IPS DF 6.9 (cell line): ENCODE measurements around the gene CCL19.

Experiments used
- DNase-seq: peaks from one replicate; pipeline ENCODE4 v3.0.0-alpha.2; 2013; ENCODE audit warnings: low read depth, low spot score
- H3K27ac ChIP-seq: one replicate; pipeline ENCODE4 v1.5.1; 2013; ENCODE audit warnings: low read length, control low read depth
- H3K27me3 ChIP-seq: 2 replicates; pipeline ENCODE4 v1.6.1; 2013; ENCODE audit warnings: mild to moderate bottlenecking, low read length; ENCODE audit not compliant: control insufficient read depth, insufficient read depth
- H3K36me3 ChIP-seq: 2 replicates; pipeline ENCODE4 v1.6.1; 2013; ENCODE audit warnings: low read length; ENCODE audit not compliant: control insufficient read depth, insufficient read depth
- H3K4me1 ChIP-seq: 2 replicates; pipeline ENCODE4 v1.6.1; 2013; ENCODE audit warnings: low read length; ENCODE audit not compliant: control insufficient read depth, insufficient read depth
- H3K4me3 ChIP-seq: 2 replicates; pipeline ENCODE4 v1.5.1; 2013; ENCODE audit warnings: mild to moderate bottlenecking, low read length
- H3K9me3 ChIP-seq: 2 replicates; pipeline ENCODE4 v1.6.1; 2013; ENCODE audit warnings: low read length, inconsistent platforms; ENCODE audit not compliant: control insufficient read depth, insufficient read depth
- WGBS: extraction: QIAGEN DNeasy Blood & Tissue Kit; methylation state at CpG from one replicate; pipeline ENCODE4 v1.1.7; 2013; ENCODE audit warnings: mixed read lengths, missing lambda C conversion rate; ENCODE audit not compliant: insufficient read length, insufficient coverage; 5-methylcytosine and 5-hydroxymethylcytosine counted together

The CCL19 gene

DNA sequence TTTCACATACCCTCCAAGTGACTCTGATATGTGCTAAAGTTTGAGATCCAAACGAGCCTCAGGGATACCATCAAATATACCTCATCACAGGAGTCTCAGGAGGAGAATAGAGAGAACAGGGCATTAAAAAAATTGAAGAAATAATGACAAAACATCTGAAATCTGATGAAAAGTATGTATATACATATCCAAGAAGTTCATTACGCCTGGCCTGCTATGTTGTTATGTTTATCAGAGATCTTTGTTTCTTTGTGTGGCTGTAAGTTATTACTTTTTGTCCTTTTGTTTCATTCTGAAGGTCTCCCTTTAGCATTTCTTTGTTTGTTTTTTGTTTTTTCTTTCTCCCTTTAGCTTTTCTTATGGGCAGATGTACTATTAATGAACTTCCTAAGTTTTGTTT lies 2.5 kb upstream of the CCL19 start:
- no peak for DNase-seq
- Histone ChIP-seq H3K36me3 (no peaks in the 10 kb centered on the region), H3K4me1 (no peaks in the 10 kb centered on the region), H3K27me3 (no peaks in the 10 kb centered on the region), H3K4me3 (no peak overlapping the region), H3K27ac (no peak overlapping the region), H3K9me3 (no peaks in the 10 kb centered on the region)
- no CpG with 5 or more reads among the region's 2 CpGs for WGBS

DNA sequence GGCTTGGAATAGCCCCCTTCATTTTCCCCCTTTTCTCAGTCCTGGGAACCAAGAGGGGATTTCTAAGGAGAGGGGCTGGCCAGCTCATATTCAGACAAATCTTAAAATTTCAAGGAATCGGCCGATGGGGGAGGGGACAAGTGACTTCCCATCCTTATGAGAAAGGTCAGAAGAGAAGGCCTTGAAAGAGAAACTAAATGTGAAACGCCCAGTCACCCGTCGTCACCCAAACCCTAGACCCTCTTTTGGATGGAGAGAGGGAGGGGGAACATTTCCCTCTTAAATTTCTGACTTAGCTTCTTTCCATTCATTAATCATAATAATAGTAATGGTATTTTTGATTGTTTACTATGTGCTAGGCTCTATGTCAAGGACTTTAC lies 850 bp upstream of the CCL19 start:
- Histone ChIP-seq H3K36me3 (no peaks in the 10 kb centered on the region), H3K27me3 (no peaks in the 10 kb centered on the region), H3K4me3 (no peak overlapping the region), H3K27ac (no peak overlapping the region), H3K4me1 (peaks cover 1% of the 10 kb centered on the region; the same call in 1 of the 2 replicates), H3K9me3 (no peaks in the 10 kb centered on the region)
- WGBS: no CpG with 5 or more reads among the region's 5 CpGs
- DNase-seq: no peak

- Histone ChIP-seq H3K27ac (no peak overlapping the region), H3K27me3 (no peaks in the 10 kb centered on the region), H3K4me1 (peaks cover 3% of the 10 kb centered on the region; the same call in 1 of the 2 replicates), H3K4me3 (no peak overlapping the region), H3K9me3 (no peaks in the 10 kb centered on the region), H3K36me3 (no peaks in the 10 kb centered on the region)
- WGBS: no CpG with 5 or more reads among the region's 8 CpGs
- DNase-seq: no peak
These were observed 1.6 kb downstream of the CCL19 start for GRCh38 chr9:34689512-34689911.

DNA sequence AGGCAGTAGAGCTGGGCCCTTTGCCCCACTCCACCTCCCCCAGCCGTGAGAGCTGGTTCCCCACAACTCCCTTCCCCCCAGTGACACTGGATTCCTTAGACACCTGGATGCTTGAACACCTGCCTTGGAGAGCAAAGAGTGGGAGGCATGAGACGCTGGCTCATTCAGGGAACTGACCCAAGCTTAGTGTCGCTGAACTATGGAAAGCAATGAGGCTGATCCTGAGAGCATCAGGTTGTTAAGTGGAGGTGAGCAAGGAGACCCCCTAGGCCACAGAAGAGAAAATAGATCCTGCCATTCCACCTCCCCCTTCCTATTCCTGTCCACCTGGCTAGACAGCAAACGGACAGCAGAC lies 2.0 kb downstream of the CCL19 start:
- no peak overlapping the region for H3K27ac ChIP-seq
- peaks cover 3% of the 10 kb centered on the region; the same call in 1 of the 2 replicates for H3K4me1 ChIP-seq
- no peaks in the 10 kb centered on the region for H3K36me3 ChIP-seq
- no peaks in the 10 kb centered on the region for H3K27me3 ChIP-seq
- H3K4me3 ChIP-seq: no peak overlapping the region
- no CpG with 5 or more reads among the region's 4 CpGs for WGBS
- DNase-seq: no peak
- H3K9me3 ChIP-seq: no peaks in the 10 kb centered on the region

- WGBS: no CpG with 5 or more reads among the region's 5 CpGs
- Histone ChIP-seq H3K27ac (no peak overlapping the region), H3K4me1 (peaks cover 3% of the 10 kb centered on the region; the same call in 1 of the 2 replicates)
These were observed 2.6 kb downstream of the CCL19 start for GRCh38 chr9:34688329-34689115.

GRCh38 chr9:34687276-34688030 lies 3.6 kb downstream of the CCL19 start:
- no CpG with 5 or more reads among the region's 10 CpGs for WGBS
- H3K4me3 ChIP-seq: no peak overlapping the region

More at GRCh38 chr9:34688329-34689115, 2.6 kb downstream of the CCL19 start:
- Histone ChIP-seq H3K27me3 (no peaks in the 10 kb centered on the region), H3K4me3 (no peak overlapping the region), H3K36me3 (no peaks in the 10 kb centered on the region), H3K9me3 (no peaks in the 10 kb centered on the region)
- DNase-seq: no peak

DNA sequence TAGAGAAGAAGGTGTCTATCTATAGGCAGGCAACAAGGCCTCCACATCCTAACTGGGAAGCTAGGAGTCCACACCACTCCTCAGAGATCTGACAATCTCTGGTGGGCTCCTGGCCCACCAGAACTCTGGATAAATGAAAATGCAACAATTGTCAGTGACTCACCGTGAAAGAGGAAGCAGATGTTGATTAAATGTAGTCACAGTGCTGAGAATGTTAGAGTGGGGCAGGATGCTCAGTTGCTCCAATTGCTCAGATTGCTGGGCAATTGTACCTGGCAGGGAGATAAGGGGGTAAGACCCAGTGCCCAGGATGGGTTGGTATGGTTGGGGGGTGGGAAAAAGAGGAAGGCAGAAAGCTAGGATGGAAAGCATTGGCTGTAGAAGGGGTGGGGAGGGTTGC lies 4.3 kb downstream of the CCL19 start:
- no peaks in the 10 kb centered on the region for H3K27me3 ChIP-seq
- H3K4me1 ChIP-seq: peaks cover 3% of the 10 kb centered on the region; the same call in 1 of the 2 replicates
- H3K36me3 ChIP-seq: no peaks in the 10 kb centered on the region
- H3K27ac ChIP-seq: no peak overlapping the region
- no peak for DNase-seq
- no peaks in the 10 kb centered on the region for H3K9me3 ChIP-seq
- H3K4me3 ChIP-seq: no peak overlapping the region
- no CpG with 5 or more reads among the region's 1 CpG for WGBS

More at GRCh38 chr9:34687276-34688030, 3.6 kb downstream of the CCL19 start:
- Histone ChIP-seq H3K9me3 (no peaks in the 10 kb centered on the region), H3K27me3 (no peaks in the 10 kb centered on the region), H3K4me1 (peaks cover 3% of the 10 kb centered on the region; the same call in 1 of the 2 replicates), H3K36me3 (no peaks in the 10 kb centered on the region), H3K27ac (no peak overlapping the region)
- no peak for DNase-seq

- H3K27me3 ChIP-seq: no peaks in the 10 kb centered on the region
- peaks cover 3% of the 10 kb centered on the region; the same call in 1 of the 2 replicates for H3K4me1 ChIP-seq
- no peak for DNase-seq
- no peak overlapping the region for H3K27ac ChIP-seq
- no peak overlapping the region for H3K4me3 ChIP-seq
- H3K9me3 ChIP-seq: no peaks in the 10 kb centered on the region
- H3K36me3 ChIP-seq: no peaks in the 10 kb centered on the region
- WGBS: no CpG with 5 or more reads among the region's 5 CpGs
These were observed 4.8 kb downstream of the CCL19 start for GRCh38 chr9:34686231-34686630.

GRCh38 chr9:34685591-34685990 lies 5.5 kb downstream of the CCL19 start:
- Histone ChIP-seq H3K9me3 (no peaks in the 10 kb centered on the region), H3K27me3 (no peaks in the 10 kb centered on the region), H3K36me3 (no peaks in the 10 kb centered on the region), H3K4me3 (no peak overlapping the region), H3K4me1 (peaks cover 3% of the 10 kb centered on the region; the same call in 1 of the 2 replicates), H3K27ac (no peak overlapping the region)
- WGBS: no CpG with 5 or more reads among the region's 4 CpGs
- DNase-seq: no peak

- Histone ChIP-seq H3K27ac (no peak overlapping the region), H3K4me1 (peaks cover 3% of the 10 kb centered on the region; the same call in 1 of the 2 replicates), H3K36me3 (no peaks in the 10 kb centered on the region), H3K4me3 (no peak overlapping the region), H3K27me3 (no peaks in the 10 kb centered on the region), H3K9me3 (no peaks in the 10 kb centered on the region)
- DNase-seq: no peak
- no CpG with 5 or more reads among the region's 4 CpGs for WGBS
These were observed 6.3 kb downstream of the CCL19 start for GRCh38 chr9:34684816-34685215.
